GM12878 (cell line): ENCODE data around the gene TRIM37. TPM values are rescaled to one million over a fixed set of nuclear protein-coding genes. Genes with fewer than 3 reads are reported as not detected.

Source experiments
- ATAC-seq: fragments of 200-7000 bp; cut with Tn5 transposase; 3 replicates; pipeline ENCODE4 v1.9.1; 2020; ENCODE audit warnings: mild to moderate bottlenecking, moderate library complexity
- BruUV-seq: library from RNA; stranded (reverse); fragments of 400-500 nt; replicated peaks from 2 replicates; lab custom pipeline; 2021; lab: Mats Ljungman, UMichigan
- CTCF ChIA-PET: fragments of 300-600 bp; sonication (Branson Sonifier 250); formaldehyde crosslinking; extraction: SDS; loops from one replicate; lab custom pipeline; 2021; ENCODE audit warnings: inconsistent platforms; lab: Yijun Ruan, JAX
- POLR2A ChIA-PET: fragments of 350-600 bp; formaldehyde crosslinking; extraction: SDS; loops from one replicate; lab custom pipeline; 2021; ENCODE audit warnings: inconsistent platforms; lab: Charles Lee
- RAD21 ChIA-PET: fragments of 300-600 bp; sonication (Branson Sonifier 250); formaldehyde crosslinking; loops from one replicate; lab custom pipeline; 2023; ENCODE audit warnings: antibody characterized with exemption; ENCODE audit not compliant: unreplicated experiment; lab: Charles Lee
- SMC1A ChIA-PET: fragments of 300-600 bp; sonication (Branson Sonifier 250); formaldehyde crosslinking; loops from one replicate; lab custom pipeline; 2023; ENCODE audit not compliant: unreplicated experiment, uncharacterized antibody; lab: Charles Lee
- DNase-seq: peaks from one replicate; pipeline ENCODE4 v3.0.0-alpha.2; 2011; ENCODE audit warnings: low read depth, low spot score
- FAIRE-seq: peaks from 3 replicates; lab custom pipeline; 2011; peaks lifted over from hg19 to GRCh38; lab: Jason Lieb, UNC
- H2AFZ ChIP-seq: 2 replicates; pipeline ENCODE4 v1.6.0; 2011; ENCODE audit warnings: low read depth, low read length, control low read depth; ENCODE audit not compliant: control insufficient read depth
- H3K27ac ChIP-seq: 2 replicates; pipeline ENCODE4 v1.5.1; 2011; ENCODE audit warnings: control low read depth; ENCODE audit not compliant: control insufficient read depth, insufficient read depth
- H3K27me3 ChIP-seq, 2 experiments: replicated peaks in 1 of 2; 2 replicates each; pipeline versions ENCODE4 v1.6.0 to v1.6.1; 2011; ENCODE audit warnings: low read length in 1 of 2; ENCODE audit not compliant: control insufficient read depth in 2 of 2, insufficient read depth in 2 of 2
- H3K36me3 ChIP-seq, 2 experiments: 2 replicates each; pipeline ENCODE4 v1.5.1; 2011; ENCODE audit warnings: low read length in 1 of 2; ENCODE audit not compliant: control insufficient read depth in 2 of 2, insufficient read depth in 2 of 2
- H3K4me1 ChIP-seq: 2 replicates; pipeline ENCODE4 v1.6.1; 2011; ENCODE audit warnings: mild to moderate bottlenecking, low read length, moderate library complexity, mixed read lengths; ENCODE audit not compliant: control insufficient read depth, insufficient read depth
- H3K4me2 ChIP-seq: 2 replicates; pipeline ENCODE4 v1.6.0; 2011; ENCODE audit warnings: control low read depth; ENCODE audit not compliant: control insufficient read depth, insufficient read depth
- H3K4me3 ChIP-seq: fragments of 200-600 bp; sonication (generic); 2 replicates; pipeline ENCODE4 v1.5.1; 2016
- H3K79me2 ChIP-seq: 2 replicates; pipeline ENCODE4 v1.6.0; 2011; ENCODE audit warnings: low read length; ENCODE audit not compliant: control insufficient read depth, insufficient read depth
- H3K9ac ChIP-seq: 2 replicates; pipeline ENCODE4 v1.8.0; 2011; ENCODE audit warnings: low read length, control low read depth, mixed read lengths; ENCODE audit not compliant: control insufficient read depth, insufficient read depth
- H3K9me3 ChIP-seq: replicated peaks from 3 replicates; pipeline ENCODE4 v1.5.1; 2011; ENCODE audit warnings: mild to moderate bottlenecking, low read length; ENCODE audit not compliant: control insufficient read depth, insufficient read depth
- H4K20me1 ChIP-seq: 2 replicates; pipeline ENCODE4 v1.6.0; 2011; ENCODE audit not compliant: control insufficient read depth, insufficient read depth
- ASH2L ChIP-seq: fragments of 300-600, 200-600 bp; sonication (generic); IDR thresholded peaks from 2 replicates; pipeline ENCODE4 v1.6.1; 2017; ENCODE audit warnings: low read depth, mild to moderate bottlenecking, borderline replicate concordance
- ATF7 ChIP-seq: fragments of 450-650 bp; IDR thresholded peaks from 2 replicates; pipeline ENCODE4 v1.6.1; 2016; ENCODE audit warnings: low read depth, mild to moderate bottlenecking
- HCFC1 ChIP-seq: fragments of 150-350 bp; IDR thresholded peaks from 2 replicates; pipeline ENCODE4 v1.6.1; 2014; ENCODE audit warnings: low read length
- MTA2 ChIP-seq: fragments of 450-650 bp; IDR thresholded peaks from 2 replicates; pipeline ENCODE4 v1.6.1; 2016; ENCODE audit warnings: low read depth, mild to moderate bottlenecking, moderate library complexity
- NBN ChIP-seq: fragments of 450-650 bp; IDR thresholded peaks from 2 replicates; pipeline ENCODE4 v1.6.1; 2016
- NR2F1 ChIP-seq: fragments of 450-650 bp; conservative IDR thresholded peaks from 2 replicates; pipeline ENCODE4 v1.6.1; 2017; ENCODE audit warnings: mild to moderate bottlenecking
- POU2F2 ChIP-seq: IDR thresholded peaks from 3 replicates; pipeline ENCODE4 v1.6.1; 2011; ENCODE audit warnings: low read depth, mild to moderate bottlenecking, low read length, borderline replicate concordance
- PRDM15 ChIP-seq: fragments of 450-650 bp; formaldehyde crosslinking; IDR thresholded peaks from 2 replicates; pipeline ENCODE4 v1.4.0; 2020; ENCODE audit warnings: mild to moderate bottlenecking, moderate library complexity
- RUNX3 ChIP-seq: IDR thresholded peaks from 2 replicates; pipeline ENCODE4 v1.6.1; 2012; ENCODE audit warnings: low read length, inconsistent platforms
- WGBS: methylation state at CpG from one replicate; pipeline ENCODE4 v1.1.6; 2016; ENCODE audit warnings: low lambda C conversion rate; ENCODE audit not compliant: insufficient replicate concordance, insufficient coverage; ENCODE audit errors: missing lambda C conversion rate; 5-methylcytosine and 5-hydroxymethylcytosine counted together
- in situ Hi-C: fragments of 300-500 bp; cut with MboI; formaldehyde crosslinking; loops from 9 replicates; pipeline ENCODE4 v1.14.3; 2018; ENCODE audit warnings: mixed read lengths
- intact Hi-C: fragments of 100-400 bp; cut with micrococcal nuclease; formaldehyde crosslinking; loops from one replicate; pipeline ENCODE4 v1.14.2; 2022; ENCODE audit not compliant: unreplicated experiment
- polyA plus RNA-seq, 11 experiments: library from polyadenylated mRNA; depleted of rRNA in 4 of 11; unstranded in 6 of 11; stranded (reverse) in 5 of 11; fragments of >200 nt; fragmentation: Nextera tagmentation in 4 of 11; fragmentation: Illumina TruSeq in 1 of 11; extraction: Ambion mirVana in 4 of 11; extraction: Trizol in 1 of 11; gene quantifications; 1 replicate in 1 of 11; 2 replicates in 10 of 11; pipeline versions ENCODE4 v1.2.1 to v1.2.3, GENCODE V29; 2011 to 2016; ENCODE audit warnings: inconsistent platforms in 2 of 11, missing spikeins in 2 of 11, low read depth in 1 of 11
- total RNA-seq, 4 experiments: library from RNA; depleted of rRNA in 3 of 4; stranded (reverse); fragments of >200 nt in 3 of 4; fragmentation: Illumina TruSeq in 1 of 4; extraction: Trizol in 1 of 4; gene quantifications; 2 replicates each; pipeline versions ENCODE4 v1.2.1 to v1.2.3, GENCODE V29; 2013 to 2021
- TF ChIP-seq, protein P1 (sequence below): fragments of 450-650 bp; IDR thresholded peaks from 2 replicates; pipeline ENCODE4 v1.6.1; 2016; ENCODE audit warnings: mild to moderate bottlenecking
- TF ChIP-seq, protein P2 (sequence below): fragments of 450-650 bp; IDR thresholded peaks from 2 replicates; pipeline ENCODE4 v1.6.1; 2017; ENCODE audit warnings: low read depth, mild to moderate bottlenecking, moderate library complexity
- TF ChIP-seq, protein P3 (sequence below): IDR thresholded peaks from 2 replicates; pipeline ENCODE4 v1.6.1; 2012; ENCODE audit warnings: low read depth, low read length, improper control_type of control experiment

The TRIM37 gene
- total and polyA plus RNA-seq, 10 of the 15 experiments (the other 5 are each of a cell fraction or from before 2014, with no cell fraction given) = 4.8 to 20.6 (median 18.1) TPM

- in situ Hi-C loops (no loop called here), intact Hi-C loops (no loop called here)
- no peak overlapping the region for H3K27ac ChIP-seq
- no peaks in the 10 kb centered on the region for H3K27me3 ChIP-seq
- peaks cover 1 to 7% of the 10 kb centered on the region in 2 experiments for H3K36me3 ChIP-seq
- ATAC-seq = peak; percentile 82
- 81% methylated on average over 6 of the region's 6 CpGs for WGBS
- H3K79me2 ChIP-seq = no peaks in the 10 kb centered on the region
- ChIA-PET CTCF (interaction anchor here (1.3 kb wide), 1 partner anchor 99 kb away, joined by 4 read pairs; no protein-coding TSS in a partner anchor), SMC1A (no interaction called here), RAD21 (no interaction called here), POLR2A (interaction anchor here (1.0 kb wide), 1 partner anchor 59 kb away, joined by 3 read pairs; no protein-coding TSS in a partner anchor)
- H3K4me1 ChIP-seq = no peaks in the 10 kb centered on the region
- TF ChIP-seq ASH2L = no peak
- TF ChIP-seq NR2F1 = peak; percentile 50; the same call in 1 of the 2 replicates
- peak; percentile 65 for TF ChIP-seq MTA2
- TF ChIP-seq, protein P1, sequence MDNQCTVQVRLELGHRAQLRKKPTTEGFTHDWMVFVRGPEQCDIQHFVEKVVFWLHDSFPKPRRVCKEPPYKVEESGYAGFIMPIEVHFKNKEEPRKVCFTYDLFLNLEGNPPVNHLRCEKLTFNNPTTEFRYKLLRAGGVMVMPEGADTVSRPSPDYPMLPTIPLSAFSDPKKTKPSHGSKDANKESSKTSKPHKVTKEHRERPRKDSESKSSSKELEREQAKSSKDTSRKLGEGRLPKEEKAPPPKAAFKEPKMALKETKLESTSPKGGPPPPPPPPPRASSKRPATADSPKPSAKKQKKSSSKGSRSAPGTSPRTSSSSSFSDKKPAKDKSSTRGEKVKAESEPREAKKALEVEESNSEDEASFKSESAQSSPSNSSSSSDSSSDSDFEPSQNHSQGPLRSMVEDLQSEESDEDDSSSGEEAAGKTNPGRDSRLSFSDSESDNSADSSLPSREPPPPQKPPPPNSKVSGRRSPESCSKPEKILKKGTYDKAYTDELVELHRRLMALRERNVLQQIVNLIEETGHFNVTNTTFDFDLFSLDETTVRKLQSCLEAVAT = 0 out of 2 replicates have a peak, but pooled peaks have one; percentile 19
- TF ChIP-seq, protein P2, sequence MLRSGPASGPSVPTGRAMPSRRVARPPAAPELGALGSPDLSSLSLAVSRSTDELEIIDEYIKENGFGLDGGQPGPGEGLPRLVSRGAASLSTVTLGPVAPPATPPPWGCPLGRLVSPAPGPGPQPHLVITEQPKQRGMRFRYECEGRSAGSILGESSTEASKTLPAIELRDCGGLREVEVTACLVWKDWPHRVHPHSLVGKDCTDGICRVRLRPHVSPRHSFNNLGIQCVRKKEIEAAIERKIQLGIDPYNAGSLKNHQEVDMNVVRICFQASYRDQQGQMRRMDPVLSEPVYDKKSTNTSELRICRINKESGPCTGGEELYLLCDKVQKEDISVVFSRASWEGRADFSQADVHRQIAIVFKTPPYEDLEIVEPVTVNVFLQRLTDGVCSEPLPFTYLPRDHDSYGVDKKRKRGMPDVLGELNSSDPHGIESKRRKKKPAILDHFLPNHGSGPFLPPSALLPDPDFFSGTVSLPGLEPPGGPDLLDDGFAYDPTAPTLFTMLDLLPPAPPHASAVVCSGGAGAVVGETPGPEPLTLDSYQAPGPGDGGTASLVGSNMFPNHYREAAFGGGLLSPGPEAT = peak; percentile 26; the same call in 1 of the 2 replicates
- TF ChIP-seq ATF7 = no peak
- no peak for TF ChIP-seq PRDM15 (CRISPR knock-in tag)
- TF ChIP-seq POU2F2 = peak; percentile 83; the same call in 1 of the 3 replicates
- TF ChIP-seq NBN = peak; percentile 45; the same call in 1 of the 2 replicates
- TF ChIP-seq RUNX3 = peak; percentile 26; the same call in 1 of the 2 replicates
- TF ChIP-seq, protein P3, sequence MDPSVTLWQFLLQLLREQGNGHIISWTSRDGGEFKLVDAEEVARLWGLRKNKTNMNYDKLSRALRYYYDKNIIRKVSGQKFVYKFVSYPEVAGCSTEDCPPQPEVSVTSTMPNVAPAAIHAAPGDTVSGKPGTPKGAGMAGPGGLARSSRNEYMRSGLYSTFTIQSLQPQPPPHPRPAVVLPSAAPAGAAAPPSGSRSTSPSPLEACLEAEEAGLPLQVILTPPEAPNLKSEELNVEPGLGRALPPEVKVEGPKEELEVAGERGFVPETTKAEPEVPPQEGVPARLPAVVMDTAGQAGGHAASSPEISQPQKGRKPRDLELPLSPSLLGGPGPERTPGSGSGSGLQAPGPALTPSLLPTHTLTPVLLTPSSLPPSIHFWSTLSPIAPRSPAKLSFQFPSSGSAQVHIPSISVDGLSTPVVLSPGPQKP = no peak
- TF ChIP-seq HCFC1 = no peak
- DNase-seq = peak; percentile 11
- no TSS peak for BruUV-seq
- H3K9me3 ChIP-seq = no peaks in the 10 kb centered on the region
- H3K9ac ChIP-seq = no peak overlapping the region
- no peak overlapping the region for H3K4me3 ChIP-seq
- no peak overlapping the region for H2AFZ ChIP-seq
- no peak for FAIRE-seq
- H4K20me1 ChIP-seq = no peaks in the 10 kb centered on the region
- no peak overlapping the region for H3K4me2 ChIP-seq
These were observed 38.9 kb downstream of the TRIM37 start for GRCh38 chr17:59067756-59068155.
